Hematopoietic multipotent progenitor cell (in vitro differentiated cells): ENCODE results near the gene ZNF107. TPM values are rescaled to one million over a fixed set of nuclear protein-coding genes. Genes with fewer than 3 reads are reported as not detected.
"Not testable (repeated sequence)": the region's sequence is repeated elsewhere in the genome, so short reads cannot be mapped to it uniquely, and the experiment has no call there.

Experiments
- DNase-seq, 3 donors: peaks; one replicate each; pipeline ENCODE4 v3.0.0-alpha.2; 2011 to 2015; ENCODE audit warnings: low read depth in 2 of 3, low spot score in 2 of 3
- small RNA-seq: library from RNA; depleted of rRNA; stranded (forward); fragments of <200 nt; gene quantifications from one replicate; pipeline ENCODE3, GENCODE V24; 2012
- total RNA-seq: library from RNA; depleted of rRNA; stranded (reverse); fragments of >200 nt; gene quantifications from one replicate; pipeline ENCODE4 v1.2.3, GENCODE V29; 2012

ZNF107 gene
- total RNA-seq, 1 donor, result 3.0 TPM

GRCh38 chr7:64729089-64729848 is 63.3 kb downstream of the ZNF107 start:
- DNase-seq, result no peak

- no peak for DNase-seq
These were observed 67.8 kb downstream of the ZNF107 start for GRCh38 chr7:64733550-64734240.

GRCh38 chr7:64736575-64736974 is 70.6 kb downstream of the ZNF107 start:
- no peak for DNase-seq

- DNase-seq, result not testable (repeated sequence)
These were observed 72.5 kb downstream of the ZNF107 start for GRCh38 chr7:64738403-64738802.

- DNase-seq, result not testable (repeated sequence)
These were observed 73.0 kb downstream of the ZNF107 start for GRCh38 chr7:64738953-64739352.

GRCh38 chr7:64744680-64745079 is 78.7 kb downstream of the ZNF107 start:
- no peak for DNase-seq

- DNase-seq, result no peak
These were observed 81.9 kb downstream of the ZNF107 start for GRCh38 chr7:64747802-64748201.

GRCh38 chr7:64753032-64753431 is 87.1 kb downstream of the ZNF107 start:
- DNase-seq, result no peak

- no peak for DNase-seq
These were observed 89.9 kb downstream of the ZNF107 start for GRCh38 chr7:64755865-64756264.

GRCh38 chr7:64758151-64758550 is 92.2 kb downstream of the ZNF107 start:
- no peak for DNase-seq

Small RNA genes within 50 kb of the gene (small RNA-seq; reads per million reads assigned to genes)
- gene MIR6839, result 1.2 reads per million, percentile 44 among the genes with 10 or more reads in this experiment

Other genes with a start within 250 kb of the ZNF107 start
- gene ZNF680, start 103.1 kb upstream of the ZNF107 start, total RNA-seq, result 4.6 TPM
- gene ZNF138, start 128.3 kb downstream of the ZNF107 start, total RNA-seq, result 4.3 TPM
- 6.2 TPM for gene ZNF273, start 237.1 kb downstream of the ZNF107 start, total RNA-seq